ENCODE results near the gene SPACA9. TPM values are rescaled to one million over a fixed set of nuclear protein-coding genes. Genes with fewer than 3 reads are reported as not detected.
A peak's percentile ranks its signal among the peaks of the same experiment; 100 is the strongest.

Gene SPACA9
- total RNA-seq, 1 experiment from 2014 or later = 19.2 TPM

GRCh38 chr9:132888151-132888550 is 9.5 kb downstream of the SPACA9 start:
- H3K36me3 ChIP-seq (ENCODE audit: low read depth) = no peaks in the 10 kb centered on the region
- no TSS peak for BruUV-seq (replicated peaks)
- H3K27me3 ChIP-seq (ENCODE audit: insufficient read depth, low read depth) = no peaks in the 10 kb centered on the region
- no peaks in the 10 kb centered on the region for H3K4me1 ChIP-seq (replicated peaks; ENCODE audit: insufficient read depth)
- no peaks in the 10 kb centered on the region for H3F3A ChIP-seq (ENCODE audit: insufficient read depth, low read depth)
- no peak overlapping the region for H2AFZ ChIP-seq
- DNase-seq = no peak
- intact Hi-C loops (cut with micrococcal nuclease; ENCODE audit: unreplicated experiment) = no loop called here
- no peak overlapping the region for H3K27ac ChIP-seq
- H3K79me2 ChIP-seq (ENCODE audit: low read depth) = no peaks in the 10 kb centered on the region
- H3K4me3 ChIP-seq = no peak overlapping the region
- ChIA-PET CTCF (no interaction called here), POLR2A (ENCODE audit: unreplicated experiment) (no interaction called here)
- H4K20me1 ChIP-seq (ENCODE audit: insufficient read depth) = no peaks in the 10 kb centered on the region
- TF ChIP-seq, protein P1, sequence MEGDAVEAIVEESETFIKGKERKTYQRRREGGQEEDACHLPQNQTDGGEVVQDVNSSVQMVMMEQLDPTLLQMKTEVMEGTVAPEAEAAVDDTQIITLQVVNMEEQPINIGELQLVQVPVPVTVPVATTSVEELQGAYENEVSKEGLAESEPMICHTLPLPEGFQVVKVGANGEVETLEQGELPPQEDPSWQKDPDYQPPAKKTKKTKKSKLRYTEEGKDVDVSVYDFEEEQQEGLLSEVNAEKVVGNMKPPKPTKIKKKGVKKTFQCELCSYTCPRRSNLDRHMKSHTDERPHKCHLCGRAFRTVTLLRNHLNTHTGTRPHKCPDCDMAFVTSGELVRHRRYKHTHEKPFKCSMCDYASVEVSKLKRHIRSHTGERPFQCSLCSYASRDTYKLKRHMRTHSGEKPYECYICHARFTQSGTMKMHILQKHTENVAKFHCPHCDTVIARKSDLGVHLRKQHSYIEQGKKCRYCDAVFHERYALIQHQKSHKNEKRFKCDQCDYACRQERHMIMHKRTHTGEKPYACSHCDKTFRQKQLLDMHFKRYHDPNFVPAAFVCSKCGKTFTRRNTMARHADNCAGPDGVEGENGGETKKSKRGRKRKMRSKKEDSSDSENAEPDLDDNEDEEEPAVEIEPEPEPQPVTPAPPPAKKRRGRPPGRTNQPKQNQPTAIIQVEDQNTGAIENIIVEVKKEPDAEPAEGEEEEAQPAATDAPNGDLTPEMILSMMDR (conservative IDR thresholded peaks at IDR 0.05) = no peak
- no peak for TF ChIP-seq EZH2 (IDR thresholded peaks at IDR 0.05; ENCODE audit: low read depth)
- no peaks in the 10 kb centered on the region for H3K9me3 ChIP-seq (ENCODE audit: insufficient read depth, low read depth)
- H3K4me2 ChIP-seq = no peak overlapping the region
- H3K9me2 ChIP-seq (ENCODE audit: insufficient read depth) = no peaks in the 10 kb centered on the region

DNA sequence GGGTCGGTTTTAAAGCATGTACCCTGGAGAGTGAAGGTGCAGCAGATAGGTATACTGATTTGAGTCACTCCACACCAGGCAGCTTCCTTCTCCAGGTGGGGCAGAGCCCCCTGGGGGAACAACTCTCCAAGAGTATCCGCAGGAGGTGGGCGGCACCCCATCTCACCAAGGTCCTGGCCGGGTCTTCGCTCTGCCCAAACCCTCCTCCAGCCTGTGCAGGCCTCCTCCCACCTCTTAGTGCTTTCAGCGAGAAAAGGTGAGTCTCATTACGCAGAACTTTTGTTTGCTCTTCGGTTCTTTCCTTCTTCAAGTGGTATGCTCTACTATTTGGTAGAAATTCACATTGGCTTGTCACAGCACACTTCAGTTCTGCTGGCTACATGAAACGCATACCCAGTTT is 13.7 kb downstream of the SPACA9 start:
- TF ChIP-seq, protein P1 (conservative IDR thresholded peaks at IDR 0.05) = no peak
- TF ChIP-seq EZH2 (IDR thresholded peaks at IDR 0.05; ENCODE audit: low read depth) = no peak
- Histone ChIP-seq H3K79me2 (ENCODE audit: low read depth) (no peaks in the 10 kb centered on the region), H3F3A (ENCODE audit: insufficient read depth, low read depth) (peaks cover 13% of the 10 kb centered on the region; the same call in 1 of the 2 replicates), H3K4me2 (no peak overlapping the region), H3K27me3 (ENCODE audit: insufficient read depth, low read depth) (no peaks in the 10 kb centered on the region), H3K4me1 (replicated peaks; ENCODE audit: insufficient read depth) (peaks cover 19% of the 10 kb centered on the region), H3K27ac (no peak overlapping the region), H3K9me3 (ENCODE audit: insufficient read depth, low read depth) (no peaks in the 10 kb centered on the region), H3K9me2 (ENCODE audit: insufficient read depth) (no peaks in the 10 kb centered on the region), H3K4me3 (no peak overlapping the region), H4K20me1 (ENCODE audit: insufficient read depth) (peaks cover 3% of the 10 kb centered on the region; the same call in 1 of the 2 replicates), H3K36me3 (ENCODE audit: low read depth) (peaks cover 5% of the 10 kb centered on the region; the same call in 1 of the 2 replicates), H2AFZ (no peak overlapping the region)
- POLR2A ChIA-PET (ENCODE audit: unreplicated experiment) = no interaction called here
- intact Hi-C loops (cut with micrococcal nuclease; ENCODE audit: unreplicated experiment) = no loop called here
- no peak for DNase-seq
- BruUV-seq (replicated peaks) = no TSS peak
- CTCF ChIA-PET = no interaction called here

- BruUV-seq (replicated peaks) = no TSS peak
- CTCF ChIA-PET = no interaction called here
- DNase-seq = peak; percentile 51 to 62
Measured at GRCh38 chr9:132894346-132894745, 15.6 kb downstream of the SPACA9 start.

More at GRCh38 chr9:132894346-132894745, 15.6 kb downstream of the SPACA9 start:
- Histone ChIP-seq H3K4me2 (peak overlapping the region; percentile 18; the same call in 1 of the 2 replicates), H2AFZ (no peak overlapping the region), H3K79me2 (ENCODE audit: low read depth) (no peaks in the 10 kb centered on the region), H3F3A (ENCODE audit: insufficient read depth, low read depth) (peaks cover 13% of the 10 kb centered on the region; the same call in 1 of the 2 replicates), H3K27me3 (ENCODE audit: insufficient read depth, low read depth) (no peaks in the 10 kb centered on the region), H3K9me2 (ENCODE audit: insufficient read depth) (no peaks in the 10 kb centered on the region), H3K4me3 (no peak overlapping the region), H3K36me3 (ENCODE audit: low read depth) (peaks cover 13% of the 10 kb centered on the region; the same call in 1 of the 2 replicates), H3K4me1 (replicated peaks; ENCODE audit: insufficient read depth) (peaks cover 19% of the 10 kb centered on the region), H4K20me1 (ENCODE audit: insufficient read depth) (peaks cover 3% of the 10 kb centered on the region; the same call in 1 of the 2 replicates), H3K27ac (no peak overlapping the region), H3K9me3 (ENCODE audit: insufficient read depth, low read depth) (no peaks in the 10 kb centered on the region)
- intact Hi-C loops (cut with micrococcal nuclease; ENCODE audit: unreplicated experiment) = no loop called here
- TF ChIP-seq EZH2 (IDR thresholded peaks at IDR 0.05; ENCODE audit: low read depth) = no peak
- TF ChIP-seq, protein P1 (conservative IDR thresholded peaks at IDR 0.05) = no peak
- POLR2A ChIA-PET (ENCODE audit: unreplicated experiment) = interaction anchor here (0.6 kb wide), 2 partner anchors 14 to 224 kb away, joined by 3 to 4 read pairs; partner anchors contain the start of genes DDX31 and GTF3C4
